ENCODE data around the gene KDM4E. TPM values are rescaled to one million over a fixed set of nuclear protein-coding genes. Genes with fewer than 3 reads are reported as not detected.

The KDM4E gene
- total and polyA plus RNA-seq, 2 experiments from 2014 or later: not detected

GRCh38 chr11:94997437-94997836 lies 27.6 kb upstream of the KDM4E start:
- Histone ChIP-seq H3K4me3 (no peak overlapping the region), H3K27me3 (no peaks in the 10 kb centered on the region), H3K9me3 (ENCODE audit: low read depth) (no peaks in the 10 kb centered on the region), H3K36me3 (no peaks in the 10 kb centered on the region), H3K4me1 (ENCODE audit: low read depth) (no peaks in the 10 kb centered on the region), H3K27ac (no peak overlapping the region)
- DNase-seq (ENCODE audit: low read depth in 1 of 2, low spot score in 1 of 2): no peak
- TF ChIP-seq CTCF (IDR thresholded peaks at IDR 0.05; ENCODE audit: low read depth, low read length): no peak

GRCh38 chr11:94998285-94998684 lies 26.8 kb upstream of the KDM4E start:
- no peak overlapping the region for H3K4me3 ChIP-seq
- no peak for TF ChIP-seq CTCF (IDR thresholded peaks at IDR 0.05; ENCODE audit: low read depth, low read length)
- H3K27me3 ChIP-seq: no peaks in the 10 kb centered on the region
- no peak overlapping the region for H3K27ac ChIP-seq
- no peaks in the 10 kb centered on the region for H3K9me3 ChIP-seq (ENCODE audit: low read depth)
- no peaks in the 10 kb centered on the region for H3K4me1 ChIP-seq (ENCODE audit: low read depth)
- no peaks in the 10 kb centered on the region for H3K36me3 ChIP-seq
- no peak for DNase-seq (ENCODE audit: low read depth in 1 of 2, low spot score in 1 of 2)

- no peak for TF ChIP-seq CTCF (IDR thresholded peaks at IDR 0.05; ENCODE audit: low read depth, low read length)
- H3K36me3 ChIP-seq: no peaks in the 10 kb centered on the region
- no peak for DNase-seq (ENCODE audit: low read depth in 1 of 2, low spot score in 1 of 2)
- H3K27ac ChIP-seq: no peak overlapping the region
- no peak overlapping the region for H3K4me3 ChIP-seq
- no peaks in the 10 kb centered on the region for H3K4me1 ChIP-seq (ENCODE audit: low read depth)
- H3K9me3 ChIP-seq (ENCODE audit: low read depth): no peaks in the 10 kb centered on the region
- H3K27me3 ChIP-seq: peaks cover 4% of the 10 kb centered on the region
Measured at GRCh38 chr11:95003716-95004115, 21.3 kb upstream of the KDM4E start.

- no peaks in the 10 kb centered on the region for H3K4me1 ChIP-seq (ENCODE audit: low read depth)
- H3K27ac ChIP-seq: no peak overlapping the region
- H3K36me3 ChIP-seq: no peaks in the 10 kb centered on the region
- no peaks in the 10 kb centered on the region for H3K9me3 ChIP-seq (ENCODE audit: low read depth)
- DNase-seq (ENCODE audit: low read depth in 1 of 2, low spot score in 1 of 2): no peak
- H3K27me3 ChIP-seq: peaks cover 4% of the 10 kb centered on the region
- H3K4me3 ChIP-seq: no peak overlapping the region
- no peak for TF ChIP-seq CTCF (IDR thresholded peaks at IDR 0.05; ENCODE audit: low read depth, low read length)
Measured at GRCh38 chr11:95005642-95006041, 19.4 kb upstream of the KDM4E start.

DNA sequence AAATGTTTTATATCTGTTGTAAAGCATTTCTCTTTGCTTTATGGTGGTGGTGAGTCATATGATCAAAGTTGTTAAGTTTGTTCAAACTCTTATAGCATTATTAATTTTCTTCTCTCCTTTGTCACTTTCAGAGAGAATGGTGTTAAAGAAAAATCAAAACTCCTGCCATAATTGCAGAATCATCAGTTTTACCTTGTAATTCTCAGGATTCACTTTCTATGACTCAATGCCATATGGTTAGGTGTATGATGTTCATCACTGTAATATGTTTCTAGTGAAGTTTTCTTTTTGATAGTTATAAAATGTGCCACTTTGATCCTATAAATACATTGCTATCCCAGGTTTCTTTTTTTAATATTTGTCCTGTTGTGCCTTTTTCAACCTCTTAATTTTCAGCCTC lies 13.7 kb upstream of the KDM4E start:
- H3K4me1 ChIP-seq (ENCODE audit: low read depth): no peaks in the 10 kb centered on the region
- no peak overlapping the region for H3K27ac ChIP-seq
- no peak for DNase-seq (ENCODE audit: low read depth in 1 of 2, low spot score in 1 of 2)
- H3K27me3 ChIP-seq: peaks cover 4% of the 10 kb centered on the region
- no peak for TF ChIP-seq CTCF (IDR thresholded peaks at IDR 0.05; ENCODE audit: low read depth, low read length)
- no peaks in the 10 kb centered on the region for H3K9me3 ChIP-seq (ENCODE audit: low read depth)
- no peaks in the 10 kb centered on the region for H3K36me3 ChIP-seq
- H3K4me3 ChIP-seq: no peak overlapping the region

Measured in cardiac muscle cell (in vitro differentiated cells and primary cell).